ENCODE results near the gene PIH1D1. TPM values are rescaled to one million over a fixed set of nuclear protein-coding genes. Genes with fewer than 3 reads are reported as not detected.

Gene PIH1D1
- total RNA-seq, 2 donors from 2014 or later: 60.2 to 95.4 TPM

DNA sequence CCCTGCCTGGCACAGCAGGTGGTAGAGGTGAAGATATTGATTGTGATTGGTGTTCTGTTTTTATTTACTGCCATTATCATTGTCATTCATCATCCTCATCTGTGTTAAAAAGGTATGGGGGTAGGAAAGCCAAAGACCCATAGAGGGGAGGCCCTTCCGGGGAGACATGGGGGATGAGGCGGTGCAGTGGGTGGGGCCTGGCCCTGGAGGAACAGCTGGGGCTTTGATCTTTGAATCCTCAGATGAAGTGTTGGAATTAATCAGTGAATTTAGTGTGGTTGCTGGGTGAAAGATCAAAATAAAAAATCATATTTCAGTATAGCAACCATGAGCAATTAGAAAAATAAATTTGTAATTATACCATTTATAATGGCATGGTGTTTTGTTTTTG lies 35.8 kb downstream of the PIH1D1 start:
- peaks cover 0 to 3% of the 10 kb centered on the region in 2 donors for H3K4me1 ChIP-seq (ENCODE audit: control insufficient read depth in 1 of 2, low read depth in 2 of 2)
- H3K27me3 ChIP-seq (replicated peaks; ENCODE audit: insufficient read depth): no peaks in the 10 kb centered on the region
- ATAC-seq (ENCODE audit: insufficient number of reproducible peaks, low FRiP score, low read depth): no peak
- TF ChIP-seq, protein P1, sequence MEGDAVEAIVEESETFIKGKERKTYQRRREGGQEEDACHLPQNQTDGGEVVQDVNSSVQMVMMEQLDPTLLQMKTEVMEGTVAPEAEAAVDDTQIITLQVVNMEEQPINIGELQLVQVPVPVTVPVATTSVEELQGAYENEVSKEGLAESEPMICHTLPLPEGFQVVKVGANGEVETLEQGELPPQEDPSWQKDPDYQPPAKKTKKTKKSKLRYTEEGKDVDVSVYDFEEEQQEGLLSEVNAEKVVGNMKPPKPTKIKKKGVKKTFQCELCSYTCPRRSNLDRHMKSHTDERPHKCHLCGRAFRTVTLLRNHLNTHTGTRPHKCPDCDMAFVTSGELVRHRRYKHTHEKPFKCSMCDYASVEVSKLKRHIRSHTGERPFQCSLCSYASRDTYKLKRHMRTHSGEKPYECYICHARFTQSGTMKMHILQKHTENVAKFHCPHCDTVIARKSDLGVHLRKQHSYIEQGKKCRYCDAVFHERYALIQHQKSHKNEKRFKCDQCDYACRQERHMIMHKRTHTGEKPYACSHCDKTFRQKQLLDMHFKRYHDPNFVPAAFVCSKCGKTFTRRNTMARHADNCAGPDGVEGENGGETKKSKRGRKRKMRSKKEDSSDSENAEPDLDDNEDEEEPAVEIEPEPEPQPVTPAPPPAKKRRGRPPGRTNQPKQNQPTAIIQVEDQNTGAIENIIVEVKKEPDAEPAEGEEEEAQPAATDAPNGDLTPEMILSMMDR (IDR thresholded peaks at IDR 0.05): no peak
- no peaks in the 10 kb centered on the region for H3K36me3 ChIP-seq
- DNase-seq (ENCODE audit: low spot score): no peak
- no peak overlapping the region for H3K4me3 ChIP-seq
- no peak overlapping the region for H3K27ac ChIP-seq
- no peaks in the 10 kb centered on the region for H3K9me3 ChIP-seq

DNA sequence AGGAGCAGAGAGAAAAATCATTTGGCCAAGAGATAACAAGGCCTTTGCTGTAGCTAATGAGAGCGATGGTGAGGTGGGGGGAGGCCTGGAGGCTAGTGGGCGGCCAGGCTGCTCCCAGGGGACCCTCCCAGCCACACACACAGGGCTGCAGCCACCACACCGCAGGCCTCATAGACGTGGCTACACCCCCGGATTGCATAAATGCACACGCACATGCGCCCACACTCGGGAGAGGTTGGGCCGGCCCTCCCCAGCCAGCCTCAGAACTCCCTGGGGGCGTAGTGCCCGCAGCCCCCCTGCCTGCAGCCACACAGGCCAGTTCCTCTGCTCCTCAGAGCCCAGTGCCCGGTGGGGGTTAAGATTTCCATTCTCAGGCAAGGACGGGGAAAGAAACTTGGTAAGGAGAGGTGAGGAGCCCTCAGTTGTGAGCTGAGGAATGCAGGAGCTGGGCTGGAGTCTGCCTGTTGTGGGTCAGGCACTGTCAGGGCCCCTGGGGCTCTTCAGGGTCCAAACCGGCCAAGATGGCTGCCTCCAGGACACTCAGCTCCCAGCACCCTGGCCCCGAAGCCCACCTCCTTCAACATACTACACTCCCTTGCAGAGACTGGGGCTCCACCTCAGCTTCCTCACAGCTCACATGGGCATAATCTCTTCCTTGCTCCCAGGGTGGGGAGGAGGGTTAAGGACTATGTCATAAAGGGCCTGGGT lies 36.4 kb downstream of the PIH1D1 start:
- TF ChIP-seq, protein P1 (IDR thresholded peaks at IDR 0.05): no peak
- no peak overlapping the region for H3K27ac ChIP-seq
- no peak overlapping the region for H3K4me3 ChIP-seq
- no peaks in the 10 kb centered on the region for H3K9me3 ChIP-seq
- no peaks in the 10 kb centered on the region for H3K27me3 ChIP-seq (replicated peaks; ENCODE audit: insufficient read depth)
- no peaks in the 10 kb centered on the region for H3K36me3 ChIP-seq
- no peak for ATAC-seq (ENCODE audit: insufficient number of reproducible peaks, low FRiP score, low read depth)
- no peaks in the 10 kb centered on the region for H3K4me1 ChIP-seq (ENCODE audit: control insufficient read depth in 1 of 2, low read depth in 2 of 2)
- DNase-seq (ENCODE audit: low spot score): no peak

DNA sequence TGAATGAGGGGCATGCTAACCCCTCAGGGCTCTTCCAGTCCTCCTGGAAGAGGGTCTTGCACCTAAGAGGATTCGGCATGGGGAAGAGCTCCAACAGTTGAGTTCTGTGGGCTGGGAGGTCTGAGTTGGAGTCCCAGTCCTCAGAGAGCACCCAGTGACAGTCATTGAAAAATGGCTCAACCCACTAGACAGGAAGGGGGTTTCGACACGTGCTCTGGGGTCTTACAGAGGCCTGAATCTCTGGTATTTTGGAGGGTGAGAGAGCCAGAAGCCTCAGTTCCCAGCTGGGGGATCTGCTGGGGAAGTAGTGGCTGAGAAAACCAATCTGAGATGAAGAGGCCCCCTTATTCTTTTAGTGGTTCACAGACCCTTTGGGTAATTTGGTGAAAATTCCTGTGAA lies 37.4 kb downstream of the PIH1D1 start:
- no peaks in the 10 kb centered on the region for H3K4me1 ChIP-seq (ENCODE audit: control insufficient read depth in 1 of 2, low read depth in 2 of 2)
- ATAC-seq (ENCODE audit: insufficient number of reproducible peaks, low FRiP score, low read depth) (no peak), DNase-seq (ENCODE audit: low spot score) (no peak)
- no peaks in the 10 kb centered on the region for H3K27me3 ChIP-seq (replicated peaks; ENCODE audit: insufficient read depth)
- no peaks in the 10 kb centered on the region for H3K36me3 ChIP-seq
- H3K9me3 ChIP-seq: no peaks in the 10 kb centered on the region
- TF ChIP-seq, protein P1 (IDR thresholded peaks at IDR 0.05): no peak
- no peak overlapping the region for H3K4me3 ChIP-seq
- no peak overlapping the region for H3K27ac ChIP-seq

DNA sequence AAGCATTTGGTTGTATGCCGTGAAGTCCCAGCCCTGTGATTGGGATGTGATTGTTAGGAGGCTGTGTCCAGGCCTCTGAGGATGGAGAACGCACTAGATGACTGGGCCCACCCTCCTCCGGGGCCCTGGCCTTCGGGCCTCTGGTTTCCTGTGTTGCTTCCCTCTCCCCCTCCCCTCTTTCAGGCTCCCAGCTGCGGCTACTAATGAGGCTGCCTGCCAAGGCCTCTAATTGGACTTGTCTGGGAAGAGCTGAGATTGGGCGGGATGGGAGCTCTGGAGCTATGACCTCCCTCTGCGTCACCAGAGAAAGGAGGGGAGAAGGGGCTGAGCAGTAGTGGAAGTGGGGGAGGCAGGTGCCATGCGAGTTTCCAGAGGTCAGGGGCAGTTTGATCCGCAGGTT lies 38.3 kb downstream of the PIH1D1 start:
- ATAC-seq (ENCODE audit: insufficient number of reproducible peaks, low FRiP score, low read depth): no peak
- Histone ChIP-seq H3K27me3 (replicated peaks; ENCODE audit: insufficient read depth) (no peaks in the 10 kb centered on the region), H3K4me3 (no peak overlapping the region), H3K36me3 (no peaks in the 10 kb centered on the region), H3K27ac (no peak overlapping the region), H3K9me3 (no peaks in the 10 kb centered on the region), H3K4me1 (ENCODE audit: control insufficient read depth in 1 of 2, low read depth in 2 of 2) (no peaks in the 10 kb centered on the region)
- DNase-seq (ENCODE audit: low spot score): no peak
- TF ChIP-seq, protein P1 (IDR thresholded peaks at IDR 0.05): no peak

DNA sequence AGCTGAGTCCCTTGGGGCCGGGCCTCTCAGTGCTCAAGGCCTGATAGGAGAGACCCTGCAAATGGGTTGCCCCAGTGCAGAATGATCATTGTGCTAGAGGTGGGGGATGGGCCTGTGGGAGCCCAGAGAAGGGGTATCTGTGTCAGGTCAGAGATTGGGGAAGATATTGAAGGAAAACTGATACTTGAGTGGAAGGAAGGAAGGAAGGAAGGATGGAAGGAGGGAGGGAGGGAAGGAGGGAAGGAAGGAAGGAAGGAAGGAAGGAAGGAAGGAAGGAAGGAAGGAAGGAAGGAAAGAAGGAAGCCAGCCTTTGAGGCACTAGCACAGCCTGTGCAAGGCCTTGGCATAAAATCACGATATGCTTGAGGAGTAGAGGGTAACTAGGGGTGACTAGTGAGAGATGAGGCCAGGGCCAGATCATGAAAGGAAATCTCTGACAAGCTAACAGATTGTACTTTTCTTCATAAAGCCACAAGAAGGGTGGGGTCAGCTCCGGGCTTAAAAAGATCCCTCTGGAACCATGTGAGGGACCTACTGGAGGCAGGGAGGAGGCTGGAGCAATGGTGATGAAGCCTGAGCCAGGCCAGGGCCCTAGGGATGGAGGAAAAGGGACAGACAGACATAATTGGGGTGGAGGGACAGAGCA lies 39.8 kb downstream of the PIH1D1 start:
- H3K4me1 ChIP-seq (ENCODE audit: control insufficient read depth in 1 of 2, low read depth in 2 of 2): no peaks in the 10 kb centered on the region
- DNase-seq (ENCODE audit: low spot score): no peak
- TF ChIP-seq, protein P1 (IDR thresholded peaks at IDR 0.05): no peak
- H3K27ac ChIP-seq: no peak overlapping the region
- H3K9me3 ChIP-seq: no peaks in the 10 kb centered on the region
- ATAC-seq (ENCODE audit: insufficient number of reproducible peaks, low FRiP score, low read depth): no peak
- no peak overlapping the region for H3K4me3 ChIP-seq
- H3K36me3 ChIP-seq: no peaks in the 10 kb centered on the region
- H3K27me3 ChIP-seq (replicated peaks; ENCODE audit: insufficient read depth): no peaks in the 10 kb centered on the region
